Neural progenitor cell (in vitro differentiated cells): ENCODE results near the gene PDE3B. TPM values are rescaled to one million over a fixed set of nuclear protein-coding genes. Genes with fewer than 3 reads are reported as not detected.

Experiments
- DNase-seq: peaks from one replicate; pipeline ENCODE4 v3.0.0-alpha.2; 2016; ENCODE audit warnings: low spot score
- H2AFZ ChIP-seq: fragments of 200-600 bp; sonication (generic); replicated peaks from 2 replicates; pipeline ENCODE4 v1.6.1; 2016; ENCODE audit warnings: antibody characterized with exemption
- H3F3A ChIP-seq: fragments of 200-600 bp; sonication (generic); 2 replicates; pipeline ENCODE4 v1.6.1; 2016; ENCODE audit warnings: antibody characterized with exemption, low read depth
- H3K27ac ChIP-seq: fragments of 200-600 bp; sonication (generic); 2 replicates; pipeline ENCODE4 v1.5.1; 2016; ENCODE audit warnings: mild to moderate bottlenecking
- H3K27me3 ChIP-seq: fragments of 200-600 bp; sonication (generic); 2 replicates; pipeline ENCODE4 v1.6.1; 2016; ENCODE audit warnings: mild to moderate bottlenecking, moderate library complexity
- H3K36me3 ChIP-seq: fragments of 200-600 bp; sonication (generic); 2 replicates; pipeline ENCODE4 v1.5.1; 2016
- H3K4me1 ChIP-seq: fragments of 200-600 bp; sonication (generic); 2 replicates; pipeline ENCODE4 v1.6.1; 2016; ENCODE audit warnings: mixed run types
- H3K4me2 ChIP-seq: fragments of 200-600 bp; sonication (generic); 2 replicates; pipeline ENCODE4 v1.6.1; 2016
- H3K4me3 ChIP-seq: fragments of 200-600 bp; sonication (generic); 2 replicates; pipeline ENCODE4 v1.5.1; 2016
- H3K79me2 ChIP-seq: fragments of 200-600 bp; sonication (generic); 2 replicates; pipeline ENCODE4 v1.6.1; 2016; ENCODE audit warnings: low read depth
- H3K9ac ChIP-seq: fragments of 200-600 bp; sonication (generic); 2 replicates; pipeline ENCODE4 v1.6.1; 2016
- H3K9me3 ChIP-seq: fragments of 200-600 bp; sonication (generic); 2 replicates; pipeline ENCODE4 v1.5.1; 2016; ENCODE audit warnings: low read depth
- H4K20me1 ChIP-seq: fragments of 200-600 bp; sonication (generic); 2 replicates; pipeline ENCODE4 v1.6.1; 2016; ENCODE audit warnings: low read depth
- H3K27ac Mint-ChIP-seq: 3 replicates; pipeline ENCODE4 v1.8.0; 2021; ENCODE audit warnings: mixed read lengths
- H3K27me3 Mint-ChIP-seq: 2 replicates; pipeline ENCODE4 v1.8.0; 2022; ENCODE audit warnings: low read depth, mild to moderate bottlenecking, inconsistent platforms, moderate library complexity, mixed read lengths; ENCODE audit not compliant: insufficient read depth
- H3K36me3 Mint-ChIP-seq: 3 replicates; pipeline ENCODE4 v1.8.0; 2021; ENCODE audit warnings: mixed read lengths
- H3K4me1 Mint-ChIP-seq: 3 replicates; pipeline ENCODE4 v1.8.0; 2021; ENCODE audit warnings: mixed read lengths
- H3K4me3 Mint-ChIP-seq: 3 replicates; pipeline ENCODE4 v1.8.0; 2021; ENCODE audit warnings: mild to moderate bottlenecking, moderate library complexity, mixed read lengths
- H3K9me3 Mint-ChIP-seq: 3 replicates; pipeline ENCODE4 v1.8.0; 2020; ENCODE audit warnings: mixed read lengths
- CTCF ChIP-seq: fragments of 200-600 bp; sonication (generic); IDR thresholded peaks from 2 replicates; pipeline ENCODE4 v1.5.1; 2017; ENCODE audit warnings: antibody characterized with exemption, mild to moderate bottlenecking
- EZH2 ChIP-seq: fragments of 200-600 bp; sonication (generic); IDR thresholded peaks from 2 replicates; pipeline ENCODE4 v1.6.1; 2017; ENCODE audit warnings: antibody characterized with exemption, mild to moderate bottlenecking, moderate library complexity
- EZH2phosphoT487 ChIP-seq: fragments of 200-600 bp; sonication (generic); IDR thresholded peaks from 2 replicates; pipeline ENCODE4 v1.6.1; 2017; ENCODE audit warnings: antibody characterized with exemption
- total RNA-seq: library from RNA; depleted of rRNA; stranded (reverse); fragments of >200 nt; gene quantifications from 2 replicates; pipeline ENCODE4 v1.2.3, GENCODE V29; 2015; ENCODE audit warnings: low replicate concordance

The PDE3B gene
- total RNA-seq, 1 donor from 2014 or later, result 14.3 TPM

- H3K9me3 ChIP-seq, result no peaks in the 10 kb centered on the region
Measured at GRCh38 chr11:14821031-14821430, 177.4 kb downstream of the PDE3B start.

GRCh38 chr11:14826600-14826999, 183.0 kb downstream of the PDE3B start:
- H3K36me3 Mint-ChIP-seq, result peaks cover 18% of the 10 kb centered on the region
- no peak overlapping the region for H3K9ac ChIP-seq
- no peaks in the 10 kb centered on the region for H3K27me3 ChIP-seq
- no peaks in the 10 kb centered on the region for H3K79me2 ChIP-seq
- no peaks in the 10 kb centered on the region for H3K9me3 ChIP-seq
- TF ChIP-seq EZH2 (no peak), CTCF (no peak), EZH2phosphoT487 (no peak)
- H3K4me2 ChIP-seq, result no peak overlapping the region
- H3K27me3 Mint-ChIP-seq, result no peaks in the 10 kb centered on the region
- H3K4me3 Mint-ChIP-seq, result no peak overlapping the region
- H2AFZ ChIP-seq, result no peak overlapping the region
- no peaks in the 10 kb centered on the region for H3K4me1 Mint-ChIP-seq
- peaks cover 8% of the 10 kb centered on the region for H3K9me3 Mint-ChIP-seq
- H3F3A ChIP-seq, result no peaks in the 10 kb centered on the region
- no peaks in the 10 kb centered on the region for H3K36me3 ChIP-seq
- no peaks in the 10 kb centered on the region for H3K4me1 ChIP-seq
- no peak overlapping the region for H3K27ac Mint-ChIP-seq
- no peak overlapping the region for H3K27ac ChIP-seq
- H4K20me1 ChIP-seq, result no peaks in the 10 kb centered on the region
- H3K4me3 ChIP-seq, result no peak overlapping the region
- DNase-seq, result no peak

More at GRCh38 chr11:14821031-14821430, 177.4 kb downstream of the PDE3B start:
- Mint-ChIP-seq H3K4me1 (no peaks in the 10 kb centered on the region), H3K36me3 (peaks cover 18% of the 10 kb centered on the region), H3K9me3 (peaks cover 8% of the 10 kb centered on the region), H3K4me3 (no peak overlapping the region), H3K27me3 (peaks cover 2% of the 10 kb centered on the region), H3K27ac (no peak overlapping the region)
- H3K4me1 ChIP-seq, result no peaks in the 10 kb centered on the region
- no peaks in the 10 kb centered on the region for H3K27me3 ChIP-seq
- no peaks in the 10 kb centered on the region for H4K20me1 ChIP-seq
- DNase-seq, result no peak
- H2AFZ ChIP-seq, result no peak overlapping the region
- no peaks in the 10 kb centered on the region for H3F3A ChIP-seq
- no peaks in the 10 kb centered on the region for H3K79me2 ChIP-seq
- TF ChIP-seq CTCF, result no peak
- TF ChIP-seq EZH2phosphoT487, result no peak
- TF ChIP-seq EZH2, result no peak
- no peak overlapping the region for H3K4me2 ChIP-seq
- no peak overlapping the region for H3K4me3 ChIP-seq
- H3K9ac ChIP-seq, result no peak overlapping the region
- no peak overlapping the region for H3K27ac ChIP-seq
- no peaks in the 10 kb centered on the region for H3K36me3 ChIP-seq

GRCh38 chr11:14835496-14836492, 192.2 kb downstream of the PDE3B start:
- H3K9me3 Mint-ChIP-seq, result no peaks in the 10 kb centered on the region
- DNase-seq, result no peak

More at GRCh38 chr11:14835496-14836492, 192.2 kb downstream of the PDE3B start:
- H3K4me3 Mint-ChIP-seq, result no peak overlapping the region
- H3K27me3 ChIP-seq, result no peaks in the 10 kb centered on the region
- no peaks in the 10 kb centered on the region for H3K27me3 Mint-ChIP-seq
- no peaks in the 10 kb centered on the region for H3K79me2 ChIP-seq
- no peaks in the 10 kb centered on the region for H3K4me1 ChIP-seq
- H3K9me3 ChIP-seq, result no peaks in the 10 kb centered on the region
- H3K36me3 ChIP-seq, result no peaks in the 10 kb centered on the region
- no peak overlapping the region for H3K4me3 ChIP-seq
- H3K4me1 Mint-ChIP-seq, result no peaks in the 10 kb centered on the region
- no peak overlapping the region for H3K4me2 ChIP-seq
- no peak overlapping the region for H3K9ac ChIP-seq
- TF ChIP-seq EZH2, result no peak
- no peak for TF ChIP-seq EZH2phosphoT487
- no peak for TF ChIP-seq CTCF
- peaks cover 3% of the 10 kb centered on the region for H3K36me3 Mint-ChIP-seq
- H3K27ac ChIP-seq, result no peak overlapping the region
- no peak overlapping the region for H3K27ac Mint-ChIP-seq
- no peaks in the 10 kb centered on the region for H4K20me1 ChIP-seq
- H2AFZ ChIP-seq, result no peak overlapping the region
- H3F3A ChIP-seq, result no peaks in the 10 kb centered on the region
